ENCODE data around the gene STAP1. TPM values are rescaled to one million over a fixed set of nuclear protein-coding genes. Genes with fewer than 3 reads are reported as not detected.

STAP1 gene, protein sequence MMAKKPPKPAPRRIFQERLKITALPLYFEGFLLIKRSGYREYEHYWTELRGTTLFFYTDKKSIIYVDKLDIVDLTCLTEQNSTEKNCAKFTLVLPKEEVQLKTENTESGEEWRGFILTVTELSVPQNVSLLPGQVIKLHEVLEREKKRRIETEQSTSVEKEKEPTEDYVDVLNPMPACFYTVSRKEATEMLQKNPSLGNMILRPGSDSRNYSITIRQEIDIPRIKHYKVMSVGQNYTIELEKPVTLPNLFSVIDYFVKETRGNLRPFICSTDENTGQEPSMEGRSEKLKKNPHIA
- not detected for total RNA-seq

DNA sequence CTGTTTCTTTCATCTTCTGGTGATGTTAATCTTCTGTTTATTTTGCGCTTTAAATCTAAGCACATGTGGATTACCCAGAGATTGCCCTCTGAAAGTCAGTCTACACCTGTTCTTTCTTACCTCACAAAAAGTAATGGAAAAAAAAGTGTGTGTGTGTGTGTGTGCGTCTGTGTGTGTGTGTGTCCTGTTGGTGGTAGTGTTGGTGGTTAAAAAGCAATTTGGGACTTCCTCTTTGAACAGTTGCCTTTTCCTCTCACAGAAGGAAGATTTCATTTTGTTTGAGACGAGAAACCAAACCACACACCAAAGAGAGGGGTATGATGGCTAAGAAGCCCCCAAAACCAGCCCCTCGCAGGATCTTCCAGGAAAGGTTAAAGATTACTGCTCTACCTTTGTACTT, at the start of gene STAP1:
STAP1 (plus strand) TSS at position 235 of the 400 bp plus-strand sequence; CDS start at position 318, 83 bp downstream.
- no peaks in the 10 kb centered on the region for H3K4me1 ChIP-seq
- no peaks in the 10 kb centered on the region for H3K27me3 ChIP-seq
- TF ChIP-seq, protein P1, sequence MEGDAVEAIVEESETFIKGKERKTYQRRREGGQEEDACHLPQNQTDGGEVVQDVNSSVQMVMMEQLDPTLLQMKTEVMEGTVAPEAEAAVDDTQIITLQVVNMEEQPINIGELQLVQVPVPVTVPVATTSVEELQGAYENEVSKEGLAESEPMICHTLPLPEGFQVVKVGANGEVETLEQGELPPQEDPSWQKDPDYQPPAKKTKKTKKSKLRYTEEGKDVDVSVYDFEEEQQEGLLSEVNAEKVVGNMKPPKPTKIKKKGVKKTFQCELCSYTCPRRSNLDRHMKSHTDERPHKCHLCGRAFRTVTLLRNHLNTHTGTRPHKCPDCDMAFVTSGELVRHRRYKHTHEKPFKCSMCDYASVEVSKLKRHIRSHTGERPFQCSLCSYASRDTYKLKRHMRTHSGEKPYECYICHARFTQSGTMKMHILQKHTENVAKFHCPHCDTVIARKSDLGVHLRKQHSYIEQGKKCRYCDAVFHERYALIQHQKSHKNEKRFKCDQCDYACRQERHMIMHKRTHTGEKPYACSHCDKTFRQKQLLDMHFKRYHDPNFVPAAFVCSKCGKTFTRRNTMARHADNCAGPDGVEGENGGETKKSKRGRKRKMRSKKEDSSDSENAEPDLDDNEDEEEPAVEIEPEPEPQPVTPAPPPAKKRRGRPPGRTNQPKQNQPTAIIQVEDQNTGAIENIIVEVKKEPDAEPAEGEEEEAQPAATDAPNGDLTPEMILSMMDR (IDR thresholded peaks at IDR 0.05): no peak
- H3K27ac ChIP-seq: no peak within 1 kb of the TSS
- DNase-seq (ENCODE audit: low spot score in 2 of 2): no peak
- no peaks in the 10 kb centered on the region for H3K9me3 ChIP-seq
- intact Hi-C loops (cut with DNase I): no loop called here
- no peak within 1 kb of the TSS for H3K4me3 ChIP-seq
- H3K36me3 ChIP-seq: no peaks in the 10 kb centered on the region

DNA sequence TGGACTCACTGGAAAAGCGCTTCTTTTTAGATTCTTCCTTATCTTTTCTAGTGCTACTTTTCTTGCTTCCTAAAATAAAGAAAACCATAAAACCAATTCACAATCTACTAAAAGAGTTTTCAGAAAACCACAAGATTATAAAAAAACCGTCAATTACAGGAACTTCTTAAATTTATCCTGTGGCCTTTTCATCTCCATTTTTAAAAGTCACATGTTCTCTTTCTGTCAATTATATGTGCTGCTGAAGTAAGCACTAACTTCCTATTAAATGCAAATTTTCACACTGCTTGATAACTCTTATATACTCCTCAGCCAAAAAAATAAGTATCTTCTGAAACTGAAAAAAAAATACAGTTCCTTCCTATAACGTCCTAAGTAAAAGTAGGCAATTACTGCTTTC, 46.0 kb upstream of the STAP1 start:
- Histone ChIP-seq H3K4me3 (no peak overlapping the region), H3K36me3 (peaks cover 30 to 64% of the 10 kb centered on the region in 2 donors), H3K27me3 (no peaks in the 10 kb centered on the region), H3K27ac (no peak overlapping the region), H3K9me3 (no peaks in the 10 kb centered on the region), H3K4me1 (no peaks in the 10 kb centered on the region)
- intact Hi-C loops (cut with DNase I): no loop called here
- TF ChIP-seq, protein P1 (IDR thresholded peaks at IDR 0.05): no peak
- DNase-seq (ENCODE audit: low spot score in 2 of 2): no peak

DNA sequence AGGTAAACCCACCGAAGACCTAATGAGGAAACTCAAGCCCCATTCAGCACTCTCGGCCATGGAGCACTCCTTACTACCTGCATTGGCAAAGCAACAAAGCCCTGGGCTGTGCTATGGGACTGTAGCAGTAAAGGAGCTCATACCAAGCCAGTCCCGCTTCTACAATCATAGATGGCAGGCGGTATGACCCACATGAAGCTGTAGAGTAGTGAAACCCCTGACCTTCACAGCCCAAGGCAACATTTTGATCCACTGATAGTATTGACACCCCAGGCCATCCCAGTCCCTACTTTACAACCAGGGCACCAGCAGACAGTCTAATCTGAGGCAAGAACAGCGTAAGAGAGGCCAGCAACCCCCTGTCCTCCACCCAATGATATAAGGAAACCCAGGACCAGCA, 38.4 kb upstream of the STAP1 start:
- peaks cover 18 to 22% of the 10 kb centered on the region in 2 donors for H3K36me3 ChIP-seq
- DNase-seq (ENCODE audit: low spot score in 2 of 2): no peak
- H3K9me3 ChIP-seq: no peaks in the 10 kb centered on the region
- intact Hi-C loops (cut with DNase I): no loop called here
- H3K4me3 ChIP-seq: no peak overlapping the region
- no peaks in the 10 kb centered on the region for H3K27me3 ChIP-seq
- no peaks in the 10 kb centered on the region for H3K4me1 ChIP-seq
- TF ChIP-seq, protein P1 (IDR thresholded peaks at IDR 0.05): no peak
- no peak overlapping the region for H3K27ac ChIP-seq

DNA sequence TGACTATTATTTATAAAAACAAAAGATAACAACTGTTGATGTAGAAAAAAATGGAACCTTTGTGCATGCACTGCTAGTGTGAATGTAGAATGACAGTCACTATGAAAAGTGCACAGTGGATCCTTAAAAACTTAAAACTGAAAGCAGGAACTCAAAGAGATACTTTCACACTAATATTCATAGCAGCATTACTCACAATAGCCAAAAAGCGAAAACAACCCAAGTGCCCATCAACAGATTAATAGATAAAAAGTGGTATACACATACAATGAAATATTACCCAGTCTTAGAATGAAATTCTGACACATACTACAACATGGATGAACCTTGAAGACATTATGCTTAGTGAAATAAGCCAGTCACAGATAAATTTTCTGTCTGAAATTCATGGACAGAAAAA, 37.0 kb upstream of the STAP1 start:
- Histone ChIP-seq H3K4me1 (no peaks in the 10 kb centered on the region), H3K9me3 (no peaks in the 10 kb centered on the region), H3K27ac (no peak overlapping the region), H3K36me3 (peaks cover 11 to 22% of the 10 kb centered on the region in 2 donors), H3K4me3 (no peak overlapping the region), H3K27me3 (no peaks in the 10 kb centered on the region)
- no peak for DNase-seq (ENCODE audit: low spot score in 2 of 2)
- intact Hi-C loops (cut with DNase I): no loop called here
- TF ChIP-seq, protein P1 (IDR thresholded peaks at IDR 0.05): no peak

DNA sequence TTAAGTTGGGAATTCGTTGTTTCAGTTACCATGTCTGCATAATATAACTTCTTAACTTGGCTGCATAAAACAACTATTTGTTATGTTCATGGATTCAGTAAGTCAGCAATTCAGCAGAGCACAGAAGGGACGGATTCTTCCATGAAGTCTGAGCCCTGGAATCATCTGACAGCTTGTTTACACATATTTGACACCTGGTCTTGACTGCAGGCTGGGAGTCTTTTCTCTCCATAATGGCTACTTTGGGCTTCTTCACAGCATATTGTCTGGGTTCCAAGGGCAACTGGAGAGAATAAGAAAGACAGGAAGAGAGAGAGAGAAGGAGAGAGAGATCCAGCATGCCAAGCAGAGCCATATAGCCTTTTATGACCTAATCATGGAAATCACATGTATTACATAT, 36.3 kb upstream of the STAP1 start:
- no peak overlapping the region for H3K4me3 ChIP-seq
- no peaks in the 10 kb centered on the region for H3K9me3 ChIP-seq
- no peaks in the 10 kb centered on the region for H3K4me1 ChIP-seq
- H3K27ac ChIP-seq: no peak overlapping the region
- TF ChIP-seq, protein P1 (IDR thresholded peaks at IDR 0.05): no peak
- no peaks in the 10 kb centered on the region for H3K27me3 ChIP-seq
- no peak for DNase-seq (ENCODE audit: low spot score in 2 of 2)
- intact Hi-C loops (cut with DNase I): no loop called here
- peaks cover 9 to 16% of the 10 kb centered on the region in 2 donors for H3K36me3 ChIP-seq
